NCI-H1694 treated with DMSO at 0.1 percent for 48 hours (cell line): ENCODE results near the gene CSF1.

Experiments used
- DNase-seq: peaks from one replicate; lab custom pipeline; 2025; lab: John Stamatoyannopoulos, UW

Gene CSF1

GRCh38 chr1:109883248-109883955 lies 27.2 kb upstream of the CSF1 start:
- DNase-seq, result no peak

- no peak for DNase-seq
Measured at GRCh38 chr1:109884242-109884891, 26.3 kb upstream of the CSF1 start.

DNA sequence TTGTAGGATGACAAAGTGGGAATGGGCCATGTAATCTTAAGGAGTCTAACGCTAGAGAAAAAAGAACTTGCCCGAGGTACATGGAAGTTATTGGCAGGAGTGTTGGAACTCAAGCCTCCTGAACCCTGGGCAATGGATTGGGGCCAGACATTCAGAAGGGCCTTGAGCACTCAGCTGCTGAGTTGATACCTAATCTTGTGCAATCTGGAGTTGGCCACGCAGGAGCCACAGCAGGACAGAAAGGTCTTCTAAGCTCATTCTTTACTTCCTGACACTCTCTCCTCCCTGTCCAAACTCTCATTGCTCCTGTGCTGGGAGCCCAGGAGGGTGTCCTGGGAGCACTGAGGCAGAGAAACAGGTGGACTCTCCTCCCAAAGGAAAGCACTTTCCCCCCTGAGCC lies 25.1 kb upstream of the CSF1 start:
- DNase-seq, result no peak

- DNase-seq, result no peak
Measured at GRCh38 chr1:109886827-109887226, 23.8 kb upstream of the CSF1 start.

- no peak for DNase-seq
Measured at GRCh38 chr1:109887271-109887670, 23.4 kb upstream of the CSF1 start.

DNA sequence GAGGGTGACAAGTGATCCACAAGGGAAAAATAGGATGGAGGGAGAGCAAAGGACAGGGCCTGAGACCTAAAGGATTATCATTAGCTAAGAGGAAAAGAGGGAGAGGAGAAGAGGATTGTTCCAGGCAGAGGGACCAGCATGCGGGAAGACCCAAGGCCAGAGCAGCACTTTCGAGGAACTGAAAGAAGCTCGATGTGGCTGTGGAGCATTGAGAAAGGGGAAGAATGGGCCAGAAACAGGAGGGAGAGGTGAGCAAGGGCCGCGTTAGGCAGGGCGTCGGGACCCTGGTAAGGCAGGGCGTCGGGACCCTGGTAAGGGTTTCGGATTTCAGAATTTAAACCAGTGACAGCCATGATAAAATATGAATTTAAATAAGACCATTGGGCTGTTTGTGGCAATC lies 22.8 kb upstream of the CSF1 start:
- no peak for DNase-seq

DNA sequence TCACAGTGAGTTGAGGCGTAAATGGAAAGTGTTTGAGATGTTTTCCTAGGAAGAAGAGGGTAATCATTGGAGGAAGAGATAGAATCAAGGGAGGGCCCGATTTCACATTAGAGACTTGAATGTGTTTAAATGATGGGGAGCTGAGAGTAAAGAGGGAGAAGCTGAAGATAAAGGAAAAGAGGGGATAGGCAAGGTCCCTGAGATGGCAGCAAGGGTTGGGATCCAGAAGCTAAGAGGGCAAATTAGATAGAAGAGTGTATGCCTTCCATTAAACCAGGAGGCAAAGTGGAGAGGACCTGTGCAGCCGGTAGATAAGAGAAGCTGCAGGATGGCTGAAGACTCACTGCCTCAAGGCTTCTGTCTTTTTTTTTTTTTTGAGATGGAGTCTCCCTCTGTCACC lies 21.6 kb upstream of the CSF1 start:
- DNase-seq, result no peak

GRCh38 chr1:109890115-109890953 lies 20.3 kb upstream of the CSF1 start:
- no peak for DNase-seq

DNA sequence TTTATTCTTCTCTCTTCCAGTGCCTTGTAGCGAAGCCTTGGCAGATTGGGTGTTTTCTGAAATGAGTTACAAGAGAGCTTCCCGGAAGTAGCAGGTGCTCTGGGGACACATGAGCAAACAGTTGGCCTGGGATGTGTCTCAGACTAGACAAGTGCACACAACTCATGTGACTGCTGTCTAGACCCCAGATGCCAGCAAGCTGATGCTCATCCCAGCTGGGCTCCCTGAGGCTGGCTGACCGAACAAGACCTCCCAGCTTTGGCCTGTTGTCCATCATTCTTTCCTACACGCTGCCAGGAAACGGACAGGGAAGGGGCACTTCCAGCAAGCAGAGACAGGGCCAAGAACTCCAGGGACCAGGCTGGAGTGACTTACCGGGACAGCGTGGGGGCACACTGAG lies 18.7 kb upstream of the CSF1 start:
- DNase-seq, result peak; percentile 16

DNA sequence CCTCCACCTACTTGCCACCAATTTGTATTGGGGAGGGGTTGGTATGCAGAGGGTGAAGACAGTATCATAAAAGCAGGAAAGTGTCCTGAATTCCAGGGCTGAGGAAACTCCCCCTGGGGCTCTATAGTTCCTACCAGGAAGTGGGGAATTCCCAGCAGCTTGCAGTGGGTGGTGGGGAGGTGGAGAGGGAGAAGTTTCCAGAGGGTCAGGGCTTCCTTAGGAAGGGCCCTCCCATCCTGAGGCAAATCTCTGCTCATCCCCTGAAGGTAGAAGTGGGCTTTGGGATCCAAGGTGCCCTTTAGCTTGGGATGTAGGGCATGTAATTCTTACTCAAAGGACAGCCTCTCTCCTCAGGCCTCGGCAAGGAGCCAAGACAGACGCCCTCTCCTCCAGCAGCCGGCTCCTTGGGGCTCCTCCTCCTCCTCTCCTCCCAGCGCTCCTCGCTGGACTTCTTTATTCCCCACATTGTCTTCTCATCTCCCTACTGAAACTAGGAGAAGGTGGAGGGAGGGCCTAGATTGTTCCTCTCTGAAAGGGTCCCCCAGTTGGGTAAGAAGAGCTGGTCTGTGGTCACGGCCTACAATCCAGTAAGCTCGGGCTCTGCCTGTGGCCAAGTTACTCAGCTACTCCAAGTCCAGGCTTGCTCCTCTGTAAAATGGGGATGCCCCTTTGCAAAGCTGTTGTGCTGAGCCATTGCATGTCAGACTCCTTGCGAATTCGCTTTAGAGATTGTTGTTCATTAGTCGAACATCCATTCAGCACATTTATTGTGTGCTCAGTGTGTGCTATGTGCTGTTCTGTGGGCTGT lies 17.9 kb upstream of the CSF1 start:
- DNase-seq, result no peak

GRCh38 chr1:109893532-109894171 lies 17.0 kb upstream of the CSF1 start:
- DNase-seq, result no peak

DNA sequence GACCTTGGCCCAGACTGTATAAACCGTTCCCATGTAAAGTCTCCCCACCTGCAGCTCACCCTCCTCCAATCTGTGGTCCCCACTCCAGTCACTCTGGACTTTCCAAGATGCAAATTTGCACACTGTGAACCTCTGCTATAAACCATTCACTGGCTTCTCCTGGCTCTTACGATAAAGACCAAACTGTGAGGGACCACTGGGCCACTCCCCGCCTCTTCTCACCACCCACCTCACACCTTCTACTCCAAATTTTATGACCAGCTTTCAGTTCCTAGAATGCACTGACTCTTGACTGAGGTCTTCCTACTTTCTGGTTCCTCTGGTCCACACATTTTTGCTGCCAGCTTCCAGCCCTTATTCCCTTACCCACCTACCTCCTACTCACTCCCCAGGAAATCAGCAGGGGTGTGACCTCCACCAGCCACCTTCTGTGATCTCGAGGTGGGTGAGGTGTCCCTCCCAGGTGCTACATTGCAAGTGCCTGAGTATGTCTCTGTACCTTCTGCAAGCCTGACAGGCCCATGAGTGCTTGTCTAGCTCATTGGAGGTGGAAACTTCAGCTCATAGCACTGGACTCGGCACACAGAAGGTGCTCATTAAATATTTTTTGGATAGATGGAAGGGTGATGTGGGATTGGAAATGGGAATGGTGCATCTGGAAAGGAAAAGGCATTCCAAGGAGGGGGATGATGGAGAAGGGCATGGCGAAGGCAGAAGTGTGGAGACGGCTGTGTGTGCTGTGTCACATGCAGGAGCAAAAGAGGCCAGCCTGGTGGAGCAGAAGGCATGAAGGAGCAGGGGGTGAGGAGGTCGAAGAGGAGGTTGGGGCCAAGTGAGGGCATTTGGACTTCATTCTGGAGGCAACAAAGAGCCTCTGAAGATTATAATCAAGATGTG lies 15.6 kb upstream of the CSF1 start:
- DNase-seq, result no peak

DNA sequence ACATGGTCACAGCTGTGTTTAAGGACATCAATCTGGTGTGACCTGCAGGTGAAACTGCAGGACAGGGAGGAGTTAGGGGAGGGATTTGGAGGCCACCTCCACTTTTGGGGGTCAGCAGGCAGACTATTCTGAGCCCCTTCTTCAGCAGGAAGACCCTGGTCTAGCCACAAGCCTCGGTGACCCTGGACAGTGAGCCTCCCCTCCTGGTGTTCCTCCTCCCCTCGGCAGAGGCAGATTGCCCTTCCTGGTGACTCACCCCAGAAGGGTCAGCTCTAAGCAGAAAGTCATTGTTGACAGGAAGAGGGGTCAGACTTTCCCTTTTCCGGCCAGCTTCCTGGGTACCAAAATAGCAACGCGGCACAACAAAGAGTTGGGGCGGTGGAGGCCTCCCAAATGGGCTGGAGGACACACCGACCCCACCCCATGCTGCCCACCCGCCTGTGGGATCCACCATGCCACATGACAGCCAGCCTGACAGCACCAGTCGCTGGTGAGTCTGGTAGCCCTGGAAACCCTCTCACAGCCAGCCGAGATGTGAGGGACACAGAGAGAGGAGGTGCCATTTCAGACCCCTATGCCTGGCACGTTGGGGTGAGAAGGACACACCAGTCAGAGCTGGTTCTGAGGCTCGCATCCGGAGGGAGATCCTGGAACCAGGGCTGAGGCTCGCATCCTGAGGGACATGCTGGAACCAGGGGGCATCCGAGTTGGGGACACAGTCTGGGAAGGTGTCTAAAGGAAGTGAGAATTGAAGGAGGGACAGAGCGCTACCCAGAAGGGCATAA lies 14.7 kb upstream of the CSF1 start:
- no peak for DNase-seq

- DNase-seq, result no peak
Measured at GRCh38 chr1:109896681-109897080, 14.0 kb upstream of the CSF1 start.

GRCh38 chr1:109897259-109897955 lies 13.2 kb upstream of the CSF1 start:
- DNase-seq, result no peak

GRCh38 chr1:109898842-109899241 lies 11.8 kb upstream of the CSF1 start:
- DNase-seq, result no peak

DNA sequence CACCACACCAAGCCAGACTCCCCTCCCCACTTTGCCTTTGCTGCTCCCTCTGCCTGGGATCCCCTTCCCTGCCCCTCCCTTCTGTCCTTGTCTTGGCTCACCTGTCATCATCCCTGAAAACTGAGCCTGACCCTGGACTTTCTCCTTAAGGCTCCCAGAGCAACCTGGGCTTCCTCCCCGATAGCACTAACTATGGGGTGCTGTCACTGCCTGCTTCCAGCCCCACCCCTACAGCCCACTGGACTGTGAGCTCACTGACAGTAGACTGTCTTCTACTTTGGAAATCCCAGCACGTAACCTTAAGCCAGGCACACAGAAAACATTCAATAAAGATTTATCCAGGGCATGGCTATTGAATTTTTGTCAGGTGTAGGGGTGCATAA lies 9.5 kb upstream of the CSF1 start:
- DNase-seq, result no peak

GRCh38 chr1:109901524-109902145 lies 9.0 kb upstream of the CSF1 start:
- no peak for DNase-seq
